Effector memory CD4-positive, alpha-beta T cell (primary cell): ENCODE results near the gene NHLRC2.

Source experiments
- DNase-seq, 3 donors: peaks; one replicate each; pipeline ENCODE4 v3.0.0-alpha.2; 2020
- H3K27ac ChIP-seq: 2 replicates; pipeline ENCODE4 v1.7.0; 2013; ENCODE audit warnings: mild to moderate bottlenecking, low read length, moderate library complexity; ENCODE audit not compliant: insufficient read depth, poor library complexity, severe bottlenecking
- H3K27me3 ChIP-seq: replicated peaks from 2 replicates; pipeline ENCODE4 v1.7.0; 2013; ENCODE audit warnings: mild to moderate bottlenecking, low read length; ENCODE audit not compliant: insufficient read depth, control insufficient read depth, poor library complexity, severe bottlenecking
- H3K36me3 ChIP-seq: 2 replicates; pipeline ENCODE4 v1.7.0; 2013; ENCODE audit warnings: mild to moderate bottlenecking, low read length, moderate library complexity; ENCODE audit not compliant: control insufficient read depth, insufficient read depth
- H3K4me1 ChIP-seq: 2 replicates; pipeline ENCODE4 v1.7.0; 2013; ENCODE audit warnings: low read length, mild to moderate bottlenecking; ENCODE audit not compliant: control insufficient read depth, insufficient read depth, poor library complexity, severe bottlenecking
- H3K4me3 ChIP-seq: 2 replicates; pipeline ENCODE4 v1.7.0; 2013; ENCODE audit warnings: low read length, low read depth, mild to moderate bottlenecking; ENCODE audit not compliant: insufficient read depth, poor library complexity, severe bottlenecking
- H3K9me3 ChIP-seq: 2 replicates; pipeline ENCODE4 v1.7.0; 2013; ENCODE audit warnings: mild to moderate bottlenecking, low read length, moderate library complexity; ENCODE audit not compliant: control insufficient read depth

The NHLRC2 gene

DNA sequence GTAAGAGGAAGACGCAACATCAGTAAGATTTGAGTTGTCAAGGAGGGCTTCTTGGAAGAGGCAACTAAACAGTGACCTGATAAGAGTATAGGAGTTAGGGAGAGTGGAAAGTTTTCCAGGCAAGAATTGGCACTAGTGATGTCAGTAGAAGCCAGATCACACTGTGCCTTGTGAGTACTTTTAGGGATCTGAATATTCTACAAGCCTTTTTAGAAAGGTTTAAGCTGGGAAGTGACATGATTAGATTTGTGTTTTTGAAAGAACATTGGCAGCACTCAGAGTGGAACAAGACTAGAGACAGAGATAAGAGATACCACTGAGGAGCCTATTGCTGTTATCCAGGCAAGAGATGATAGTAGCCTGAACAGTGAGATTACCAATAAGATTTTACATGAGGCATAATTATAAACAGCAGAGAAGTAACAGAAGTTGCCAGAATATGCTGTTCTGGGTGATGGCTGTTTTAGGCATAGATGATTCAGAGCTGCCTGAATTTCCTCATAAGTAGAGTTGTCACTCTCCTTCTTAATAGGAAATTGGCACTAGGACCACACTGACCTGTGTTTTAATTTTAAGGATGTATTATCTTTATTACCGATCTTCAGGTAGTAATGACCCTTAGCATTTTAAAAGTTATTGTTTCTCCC, 45.6 kb downstream of the NHLRC2 start:
- Histone ChIP-seq H3K9me3 (no peaks in the 10 kb centered on the region), H3K4me1 (no peaks in the 10 kb centered on the region), H3K36me3 (peaks cover 7% of the 10 kb centered on the region), H3K27me3 (no peaks in the 10 kb centered on the region), H3K27ac (no peak overlapping the region), H3K4me3 (no peak overlapping the region)
- DNase-seq = no peak

DNA sequence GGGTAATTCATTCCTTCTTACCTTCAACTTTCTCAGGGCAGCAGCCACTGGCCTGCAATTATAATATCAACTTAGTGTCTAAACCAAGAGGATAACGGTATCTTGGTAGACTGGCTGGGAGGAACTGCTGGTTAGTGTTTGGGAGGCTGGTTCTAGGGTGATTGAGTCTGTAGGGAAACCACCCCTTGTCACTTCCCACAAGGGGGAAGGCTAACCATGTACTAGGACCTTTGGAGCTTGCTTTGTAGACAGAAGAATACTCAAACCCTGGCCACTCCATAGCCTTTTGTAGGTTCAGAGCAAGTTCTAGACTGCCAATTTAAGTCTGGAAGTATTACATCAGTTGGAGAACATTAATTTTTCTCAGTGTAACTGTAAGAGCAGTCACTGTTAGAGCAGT, 51.3 kb downstream of the NHLRC2 start:
- H3K27ac ChIP-seq = no peak overlapping the region
- no peaks in the 10 kb centered on the region for H3K4me1 ChIP-seq
- H3K9me3 ChIP-seq = no peaks in the 10 kb centered on the region
- peaks cover 37% of the 10 kb centered on the region for H3K36me3 ChIP-seq
- no peak overlapping the region for H3K4me3 ChIP-seq
- no peaks in the 10 kb centered on the region for H3K27me3 ChIP-seq
- DNase-seq = no peak

DNA sequence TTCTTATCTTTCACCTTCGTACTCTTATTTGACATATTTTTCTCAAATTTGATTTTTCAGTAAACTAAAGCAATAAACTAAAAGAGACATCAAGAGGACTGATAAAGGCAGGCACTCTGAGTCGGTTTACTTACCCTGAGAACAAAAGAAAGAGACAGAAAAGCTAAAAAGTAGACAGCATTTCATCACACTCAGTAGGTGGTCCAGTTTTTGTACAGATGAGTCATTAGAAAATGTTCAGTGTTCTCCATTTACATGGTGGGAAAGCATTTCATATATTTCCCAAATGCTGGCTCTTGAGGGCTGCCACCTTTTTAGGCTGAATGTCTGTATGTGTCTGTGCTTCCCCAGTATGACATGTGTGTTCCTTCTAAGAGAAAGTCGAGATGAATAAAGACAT, 52.7 kb downstream of the NHLRC2 start:
- no peaks in the 10 kb centered on the region for H3K27me3 ChIP-seq
- H3K9me3 ChIP-seq = no peaks in the 10 kb centered on the region
- DNase-seq = no peak
- peaks cover 37% of the 10 kb centered on the region for H3K36me3 ChIP-seq
- no peaks in the 10 kb centered on the region for H3K4me1 ChIP-seq
- no peak overlapping the region for H3K27ac ChIP-seq
- H3K4me3 ChIP-seq = no peak overlapping the region

DNA sequence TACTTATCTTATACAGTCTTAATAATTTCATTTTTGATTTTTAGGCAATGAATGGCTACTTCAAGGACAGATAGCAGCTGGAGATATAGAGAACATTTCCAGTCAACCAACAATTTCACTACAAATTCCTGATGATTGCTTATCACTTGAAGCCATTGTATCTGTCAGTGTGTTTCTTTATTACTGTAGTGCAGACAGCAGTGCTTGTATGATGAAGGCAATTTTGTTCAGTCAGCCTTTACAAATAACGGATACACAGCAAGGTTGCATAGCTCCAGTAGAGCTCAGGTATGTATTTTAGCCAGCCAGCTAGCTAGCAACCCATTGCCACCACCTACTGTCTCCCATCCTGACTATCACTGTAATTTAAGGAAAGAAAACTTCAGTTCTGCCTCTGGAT, 53.8 kb downstream of the NHLRC2 start:
- H3K27me3 ChIP-seq = no peaks in the 10 kb centered on the region
- no peak overlapping the region for H3K27ac ChIP-seq
- peaks cover 37% of the 10 kb centered on the region for H3K36me3 ChIP-seq
- DNase-seq = no peak
- H3K9me3 ChIP-seq = no peaks in the 10 kb centered on the region
- no peak overlapping the region for H3K4me3 ChIP-seq
- no peaks in the 10 kb centered on the region for H3K4me1 ChIP-seq

DNA sequence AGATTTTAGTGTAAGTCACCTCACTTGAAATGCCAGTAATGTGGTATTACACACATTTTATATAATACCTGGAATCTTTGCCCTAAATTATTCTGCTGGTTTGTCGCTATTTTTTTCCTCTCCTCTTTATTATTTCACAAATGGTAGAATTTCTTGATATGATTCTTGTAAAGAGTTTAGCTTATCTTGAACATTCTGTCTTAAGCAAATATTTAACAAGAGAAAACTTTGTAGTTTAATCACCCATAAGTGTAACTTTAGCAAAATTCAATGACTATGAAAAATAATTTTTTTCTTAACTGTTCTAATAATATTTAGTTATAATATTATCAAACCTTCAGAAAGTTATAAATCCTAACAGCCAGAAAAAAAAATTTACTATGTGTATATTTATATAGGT, 56.7 kb downstream of the NHLRC2 start:
- Histone ChIP-seq H3K36me3 (peaks cover 19% of the 10 kb centered on the region), H3K9me3 (no peaks in the 10 kb centered on the region), H3K4me3 (no peak overlapping the region), H3K27ac (no peak overlapping the region), H3K4me1 (no peaks in the 10 kb centered on the region), H3K27me3 (no peaks in the 10 kb centered on the region)
- no peak for DNase-seq

DNA sequence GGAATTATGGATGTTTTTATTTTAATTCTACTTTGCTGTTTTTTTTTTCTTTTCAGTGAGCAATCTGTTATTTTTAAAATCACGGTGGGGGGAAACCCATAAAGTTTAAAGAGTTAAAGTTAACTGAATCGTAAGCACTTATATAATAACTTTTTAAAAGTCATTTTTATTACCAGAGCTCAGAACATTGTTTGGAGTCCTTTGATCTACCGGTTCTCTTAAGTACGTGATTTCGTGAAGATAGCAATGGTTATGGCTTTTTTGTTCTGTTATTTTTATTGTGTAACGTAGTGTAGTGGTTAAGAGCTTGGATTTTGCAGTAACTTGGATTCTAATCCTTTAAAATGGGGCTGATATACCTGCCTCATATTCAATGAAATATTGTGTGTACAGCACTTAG, 57.4 kb downstream of the NHLRC2 start:
- H3K4me1 ChIP-seq = no peaks in the 10 kb centered on the region
- peaks cover 19% of the 10 kb centered on the region for H3K36me3 ChIP-seq
- no peaks in the 10 kb centered on the region for H3K9me3 ChIP-seq
- H3K27ac ChIP-seq = no peak overlapping the region
- no peak overlapping the region for H3K4me3 ChIP-seq
- DNase-seq = no peak
- no peaks in the 10 kb centered on the region for H3K27me3 ChIP-seq

DNA sequence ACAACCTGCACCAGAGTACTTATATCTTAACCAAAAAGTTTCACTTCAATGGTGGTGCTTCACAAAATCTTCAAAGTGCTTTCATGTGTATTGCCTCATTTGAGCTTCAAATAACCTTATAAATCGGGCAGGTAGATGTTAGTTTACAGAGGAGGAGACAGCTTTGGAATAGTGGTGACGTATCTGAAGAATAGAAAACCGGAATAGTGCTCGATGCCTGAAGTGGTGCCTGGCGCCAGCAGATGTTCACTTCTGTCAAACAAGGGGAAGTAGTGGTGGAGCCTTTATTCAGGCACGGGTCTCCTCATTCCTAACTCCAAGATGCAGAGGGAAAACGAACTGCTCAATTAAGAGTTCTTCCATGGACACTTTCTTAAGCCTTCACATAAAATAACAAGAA, 58.1 kb downstream of the NHLRC2 start:
- no peaks in the 10 kb centered on the region for H3K4me1 ChIP-seq
- DNase-seq = no peak
- H3K36me3 ChIP-seq = peaks cover 13% of the 10 kb centered on the region
- no peaks in the 10 kb centered on the region for H3K27me3 ChIP-seq
- no peak overlapping the region for H3K4me3 ChIP-seq
- H3K9me3 ChIP-seq = no peaks in the 10 kb centered on the region
- H3K27ac ChIP-seq = no peak overlapping the region

DNA sequence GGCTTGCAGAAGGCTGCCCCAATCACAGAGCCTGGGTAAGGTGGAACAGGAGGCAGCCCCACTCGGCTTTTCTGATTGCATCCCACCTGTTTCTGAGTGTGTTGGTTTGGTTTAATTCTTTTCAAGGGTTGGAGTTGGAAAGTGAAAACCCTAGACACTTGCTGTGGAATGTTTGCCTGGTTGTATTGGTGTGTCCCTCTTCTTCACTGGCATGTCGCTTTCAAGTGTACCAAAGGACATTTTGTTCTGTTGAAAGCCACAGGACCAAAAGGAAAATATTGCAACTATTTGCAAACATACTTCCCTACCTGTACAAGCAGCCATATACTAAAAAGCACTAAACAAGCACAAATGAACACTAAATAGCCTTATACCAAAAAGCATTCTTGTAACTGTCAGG, 60.5 kb downstream of the NHLRC2 start:
- H3K27me3 ChIP-seq = no peaks in the 10 kb centered on the region
- no peak overlapping the region for H3K4me3 ChIP-seq
- no peak for DNase-seq
- H3K36me3 ChIP-seq = no peaks in the 10 kb centered on the region
- H3K4me1 ChIP-seq = no peaks in the 10 kb centered on the region
- H3K9me3 ChIP-seq = no peaks in the 10 kb centered on the region
- H3K27ac ChIP-seq = no peak overlapping the region

DNA sequence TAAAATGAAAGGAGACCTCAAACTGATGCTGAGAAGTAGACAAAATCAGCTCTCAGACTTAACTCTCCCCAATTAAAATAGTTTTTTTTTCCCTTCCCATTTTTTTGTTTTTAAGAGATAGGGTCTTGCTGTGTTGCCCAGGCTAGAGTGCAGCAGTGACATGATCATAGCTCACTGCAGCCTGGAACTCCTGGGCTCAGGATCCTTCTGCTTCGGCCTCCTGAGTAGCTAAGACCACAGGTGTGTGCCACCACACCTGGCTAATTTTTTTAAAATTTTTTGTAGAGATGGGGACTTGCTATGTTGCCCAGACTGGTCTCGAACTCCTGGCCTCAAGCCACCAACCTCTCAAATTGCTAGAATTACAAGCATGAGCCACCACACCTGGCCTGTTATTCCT, 61.1 kb downstream of the NHLRC2 start:
- H3K9me3 ChIP-seq = no peaks in the 10 kb centered on the region
- no peaks in the 10 kb centered on the region for H3K4me1 ChIP-seq
- no peaks in the 10 kb centered on the region for H3K27me3 ChIP-seq
- no peak for DNase-seq
- no peak overlapping the region for H3K27ac ChIP-seq
- no peak overlapping the region for H3K4me3 ChIP-seq
- H3K36me3 ChIP-seq = no peaks in the 10 kb centered on the region

DNA sequence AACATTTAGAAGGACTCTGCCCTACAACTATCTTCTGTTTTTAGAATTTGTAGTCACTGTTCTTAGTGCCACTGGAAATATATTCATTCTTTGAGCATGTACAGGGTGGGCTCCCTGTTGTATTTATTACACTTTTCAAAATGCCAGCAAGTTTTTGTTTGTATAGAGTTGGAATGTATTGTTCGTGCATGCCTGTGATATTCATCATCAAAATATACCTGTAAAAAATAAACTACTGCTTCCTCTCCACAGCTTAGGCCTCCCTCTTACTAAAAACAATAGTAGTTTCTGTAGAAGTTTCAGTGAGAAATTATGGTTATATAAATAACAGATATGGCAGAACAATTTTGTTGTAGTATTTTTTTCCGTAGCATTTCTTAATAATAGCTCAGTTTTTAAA, 61.6 kb downstream of the NHLRC2 start:
- Histone ChIP-seq H3K27me3 (no peaks in the 10 kb centered on the region), H3K27ac (no peak overlapping the region), H3K4me3 (no peak overlapping the region), H3K9me3 (no peaks in the 10 kb centered on the region), H3K4me1 (no peaks in the 10 kb centered on the region), H3K36me3 (no peaks in the 10 kb centered on the region)
- DNase-seq = no peak
